ENCODE data around the gene KLF12.

Gene KLF12

GRCh38 chr13:74134221-74134776 is at the start of gene KLF12:
Gene KLF12, minus strand, starts transcription at chr13:74134404.
- DNase-seq (ENCODE audit: low read depth): peak; percentile 97

GRCh38 chr13:74182491-74182890 is 48.3 kb upstream of the KLF12 start:
- no peak for DNase-seq (ENCODE audit: low read depth)

- DNase-seq (ENCODE audit: low read depth): no peak
These were observed 40.6 kb upstream of the KLF12 start for GRCh38 chr13:74174810-74175209.

- no peak for DNase-seq (ENCODE audit: low read depth)
These were observed 39.6 kb upstream of the KLF12 start for GRCh38 chr13:74173822-74174221.

GRCh38 chr13:74171641-74172040 is 37.4 kb upstream of the KLF12 start:
- no peak for DNase-seq (ENCODE audit: low read depth)

GRCh38 chr13:74169676-74170075 is 35.5 kb upstream of the KLF12 start:
- no peak for DNase-seq (ENCODE audit: low read depth)

GRCh38 chr13:74168263-74168675 is 34.1 kb upstream of the KLF12 start:
- no peak for DNase-seq (ENCODE audit: low read depth)

GRCh38 chr13:74166261-74167004 is 32.2 kb upstream of the KLF12 start:
- DNase-seq (ENCODE audit: low read depth): no peak

- no peak for DNase-seq (ENCODE audit: low read depth)
These were observed 28.6 kb upstream of the KLF12 start for GRCh38 chr13:74162782-74163181.

GRCh38 chr13:74162135-74162534 is 27.9 kb upstream of the KLF12 start:
- no peak for DNase-seq (ENCODE audit: low read depth)

GRCh38 chr13:74158571-74159352 is 24.6 kb upstream of the KLF12 start:
- no peak for DNase-seq (ENCODE audit: low read depth)

GRCh38 chr13:74158028-74158427 is 23.8 kb upstream of the KLF12 start:
- DNase-seq (ENCODE audit: low read depth): no peak

GRCh38 chr13:74154981-74155380 is 20.8 kb upstream of the KLF12 start:
- no peak for DNase-seq (ENCODE audit: low read depth)

GRCh38 chr13:74153316-74153715 is 19.1 kb upstream of the KLF12 start:
- DNase-seq (ENCODE audit: low read depth): no peak

GRCh38 chr13:74151859-74152258 is 17.7 kb upstream of the KLF12 start:
- DNase-seq (ENCODE audit: low read depth): no peak

GRCh38 chr13:74148352-74148751 is 14.1 kb upstream of the KLF12 start:
- DNase-seq (ENCODE audit: low read depth): no peak

- DNase-seq (ENCODE audit: low read depth): no peak
These were observed 11.2 kb upstream of the KLF12 start for GRCh38 chr13:74145249-74145975.

GRCh38 chr13:74144269-74144668 is 10.1 kb upstream of the KLF12 start:
- DNase-seq (ENCODE audit: low read depth): no peak

GRCh38 chr13:74142257-74142656 is 8.1 kb upstream of the KLF12 start:
- DNase-seq (ENCODE audit: low read depth): no peak

GRCh38 chr13:74138241-74138640 is 4.0 kb upstream of the KLF12 start:
- no peak for DNase-seq (ENCODE audit: low read depth)

GRCh38 chr13:74136084-74136658 is 2.0 kb upstream of the KLF12 start:
- DNase-seq (ENCODE audit: low read depth): peak; percentile 57

Data from ELR (cell line).